OCI-LY3 (cell line): ENCODE results near the gene SNCG.
"Not testable (repeated sequence)": the region's sequence is repeated elsewhere in the genome, so short reads cannot be mapped to it uniquely, and the experiment has no call there.

Experiments
- H2AFZ ChIP-seq: fragments of 200-600, 300-600 bp; shearing (Covaris generic); 2 replicates; pipeline ENCODE4 v1.6.0; 2014; ENCODE audit warnings: antibody characterized with exemption, low read depth, low read length
- H3K27ac ChIP-seq: fragments of 200-600, 300-600 bp; sonication (generic); 2 replicates; pipeline ENCODE4 v1.5.1; 2014; ENCODE audit warnings: mild to moderate bottlenecking, low read length, moderate library complexity, mixed read lengths
- H3K27me3 ChIP-seq: fragments of 200-600, 300-600 bp; sonication (generic); 2 replicates; pipeline ENCODE4 v1.6.1; 2014; ENCODE audit warnings: low read depth, low read length, mixed read lengths
- H3K36me3 ChIP-seq: fragments of 200-600, 300-600 bp; sonication (generic); replicated peaks from 2 replicates; pipeline ENCODE3; 2014; ENCODE audit warnings: low read depth, low read length, mixed read lengths
- H3K4me1 ChIP-seq: fragments of 300-600, 200-600 bp; sonication (generic); 2 replicates; pipeline ENCODE4 v1.6.1; 2014; ENCODE audit warnings: low read length, mixed read lengths
- H3K4me2 ChIP-seq: fragments of 200-600, 300-600 bp; sonication (generic); 2 replicates; pipeline ENCODE4 v1.6.1; 2014; ENCODE audit warnings: low read length, mixed read lengths
- H3K4me3 ChIP-seq: fragments of 300-600, 200-600 bp; sonication (generic); 2 replicates; pipeline ENCODE4 v1.5.1; 2014; ENCODE audit warnings: antibody characterized with exemption, mild to moderate bottlenecking, low read length, moderate library complexity
- H3K79me2 ChIP-seq: fragments of 300-600, 200-600 bp; shearing (Covaris generic); 2 replicates; pipeline ENCODE4 v1.6.1; 2014; ENCODE audit warnings: mild to moderate bottlenecking, low read length, mixed read lengths
- H3K9ac ChIP-seq: fragments of 300-600, 200-600 bp; shearing (Covaris generic); 2 replicates; pipeline ENCODE4 v1.6.0; 2014; ENCODE audit warnings: mild to moderate bottlenecking, low read length, moderate library complexity
- H3K9me3 ChIP-seq: fragments of 200-600, 300-600 bp; shearing (Covaris generic); 2 replicates; pipeline ENCODE4 v1.6.1; 2014; ENCODE audit warnings: low read length, mixed read lengths; ENCODE audit not compliant: insufficient read depth
- H4K20me1 ChIP-seq: fragments of 200-600, 300-600 bp; sonication (generic); 2 replicates; pipeline ENCODE4 v1.6.1; 2016; ENCODE audit warnings: low read length, mixed read lengths; ENCODE audit not compliant: insufficient read depth
- CTCF ChIP-seq: fragments of 200-600, 300-600 bp; sonication (generic); IDR thresholded peaks from 2 replicates; pipeline ENCODE4 v1.5.1; 2014; ENCODE audit warnings: antibody characterized with exemption, low read length, low read depth
- EZH2phosphoT487 ChIP-seq: fragments of 200-600 bp; shearing (Covaris generic); IDR thresholded peaks from 2 replicates; pipeline ENCODE4 v1.6.1; 2018; ENCODE audit warnings: antibody characterized with exemption, mixed run types, low read depth

SNCG gene

GRCh38 chr10:86936661-86937501, 21.5 kb upstream of the SNCG start:
- TF ChIP-seq CTCF: no peak
- no peak for TF ChIP-seq EZH2phosphoT487
- no peaks in the 10 kb centered on the region for H3K79me2 ChIP-seq
- no peaks in the 10 kb centered on the region for H3K9me3 ChIP-seq
- H3K4me1 ChIP-seq: no peaks in the 10 kb centered on the region
- peaks cover 6% of the 10 kb centered on the region for H3K36me3 ChIP-seq
- no peak overlapping the region for H3K9ac ChIP-seq
- H3K27ac ChIP-seq: no peak overlapping the region
- H3K4me3 ChIP-seq: no peak overlapping the region
- H4K20me1 ChIP-seq: no peaks in the 10 kb centered on the region
- H2AFZ ChIP-seq: no peak overlapping the region
- H3K4me2 ChIP-seq: no peak overlapping the region
- H3K27me3 ChIP-seq: no peaks in the 10 kb centered on the region

GRCh38 chr10:86937502-86938154, 20.8 kb upstream of the SNCG start:
- Histone ChIP-seq H3K27me3 (no peaks in the 10 kb centered on the region), H3K4me3 (no peak overlapping the region), H3K27ac (no peak overlapping the region), H3K4me2 (no peak overlapping the region), H2AFZ (no peak overlapping the region), H3K9me3 (no peaks in the 10 kb centered on the region), H3K79me2 (no peaks in the 10 kb centered on the region), H3K9ac (no peak overlapping the region), H4K20me1 (no peaks in the 10 kb centered on the region), H3K4me1 (no peaks in the 10 kb centered on the region), H3K36me3 (peaks cover 6% of the 10 kb centered on the region)
- TF ChIP-seq CTCF: no peak
- no peak for TF ChIP-seq EZH2phosphoT487

GRCh38 chr10:86938260-86938659, 20.1 kb upstream of the SNCG start:
- no peaks in the 10 kb centered on the region for H4K20me1 ChIP-seq
- H3K79me2 ChIP-seq: no peaks in the 10 kb centered on the region
- H2AFZ ChIP-seq: no peak overlapping the region
- no peak overlapping the region for H3K27ac ChIP-seq
- no peaks in the 10 kb centered on the region for H3K9me3 ChIP-seq
- no peak for TF ChIP-seq EZH2phosphoT487
- no peak for TF ChIP-seq CTCF
- H3K4me1 ChIP-seq: no peaks in the 10 kb centered on the region
- H3K4me3 ChIP-seq: no peak overlapping the region
- H3K36me3 ChIP-seq: peaks cover 6% of the 10 kb centered on the region
- no peak overlapping the region for H3K9ac ChIP-seq
- H3K27me3 ChIP-seq: no peaks in the 10 kb centered on the region
- H3K4me2 ChIP-seq: no peak overlapping the region

GRCh38 chr10:86940076-86940475, 18.3 kb upstream of the SNCG start:
- not testable (repeated sequence) for H3K9ac ChIP-seq, H3K27me3 ChIP-seq, H3K79me2 ChIP-seq, H2AFZ ChIP-seq, H3K9me3 ChIP-seq, H4K20me1 ChIP-seq, H3K4me1 ChIP-seq, H3K36me3 ChIP-seq, H3K4me2 ChIP-seq, H3K27ac ChIP-seq, H3K4me3 ChIP-seq
